Hematopoietic multipotent progenitor cell treated with erythropoietin and hydrocortisone succinate and interleukin-3 and kit ligand, for 8 days (in vitro differentiated cells): ENCODE data around the gene HIC2.
"Not testable (repeated sequence)": the region's sequence is repeated elsewhere in the genome, so short reads cannot be mapped to it uniquely, and the experiment has no call there.

Experiments
- DNase-seq: peaks from one replicate; pipeline ENCODE4 v3.0.0-alpha.2; 2015

HIC2 gene

GRCh38 chr22:21435998-21436810 lies 19.0 kb downstream of the HIC2 start:
- DNase-seq: not testable (repeated sequence)

DNA sequence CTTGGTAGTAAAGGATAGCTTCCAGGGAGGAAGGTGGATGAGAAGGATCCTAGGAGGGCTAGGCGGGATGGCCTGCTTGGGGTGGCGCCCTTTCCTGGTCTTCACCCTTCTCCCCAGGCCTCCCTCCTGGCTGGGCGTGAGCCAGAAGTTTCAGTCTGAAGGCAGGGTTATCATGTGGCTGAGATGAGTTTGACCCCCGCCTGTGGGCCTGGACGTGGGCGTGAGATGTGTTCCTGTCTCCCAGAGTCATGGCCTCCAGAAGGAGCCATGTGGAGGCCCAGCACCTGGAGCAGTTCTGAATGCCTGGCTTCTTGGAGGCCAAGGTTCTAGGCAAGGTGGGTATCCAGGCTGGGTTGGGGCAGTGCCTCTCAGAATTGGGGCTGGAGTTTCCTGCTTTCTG lies 20.8 kb downstream of the HIC2 start:
- not testable (repeated sequence) for DNase-seq

- DNase-seq: not testable (repeated sequence)
These were observed 23.0 kb downstream of the HIC2 start for GRCh38 chr22:21440018-21440636.

DNA sequence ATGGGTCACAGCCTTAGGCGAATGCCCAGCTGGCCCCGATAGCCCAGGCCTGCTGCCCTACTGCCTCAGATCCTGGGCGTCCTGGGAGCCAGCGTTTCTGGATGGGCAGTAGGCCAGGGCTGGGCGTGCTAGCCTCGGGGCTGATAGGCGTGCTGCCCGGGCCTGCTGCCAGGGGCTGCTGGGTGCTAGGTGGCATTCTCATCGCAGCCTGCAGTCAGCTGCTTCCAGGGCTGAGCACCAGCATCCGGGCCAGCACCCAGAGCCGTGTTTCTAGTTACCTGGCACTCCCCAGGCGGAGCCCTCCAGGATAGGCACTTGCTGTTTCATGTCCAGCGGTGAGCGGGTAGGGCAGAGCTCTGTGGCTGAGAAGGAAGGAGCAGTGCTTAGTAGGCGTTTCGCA lies 23.5 kb downstream of the HIC2 start:
- DNase-seq: not testable (repeated sequence)

DNA sequence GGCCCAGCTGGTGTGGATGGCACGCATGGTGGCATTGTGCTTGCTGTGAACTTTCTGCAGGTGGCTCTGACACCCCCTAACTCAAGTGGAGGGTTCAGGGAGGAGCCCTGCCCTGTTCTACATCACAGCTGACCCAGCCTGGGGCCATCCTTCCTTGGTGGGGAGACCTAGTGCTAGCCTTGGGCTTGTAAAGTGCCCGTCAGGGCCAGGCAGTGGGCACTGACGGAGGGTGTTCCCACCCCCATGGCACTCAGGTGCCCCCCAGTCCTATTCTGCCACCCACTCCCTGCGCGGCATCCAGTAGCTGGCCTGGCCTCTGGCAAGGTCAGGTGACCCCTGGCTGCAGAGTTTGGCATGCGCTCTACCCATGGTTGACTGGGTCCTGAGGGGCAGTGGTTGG lies 24.0 kb downstream of the HIC2 start:
- DNase-seq: not testable (repeated sequence)

DNA sequence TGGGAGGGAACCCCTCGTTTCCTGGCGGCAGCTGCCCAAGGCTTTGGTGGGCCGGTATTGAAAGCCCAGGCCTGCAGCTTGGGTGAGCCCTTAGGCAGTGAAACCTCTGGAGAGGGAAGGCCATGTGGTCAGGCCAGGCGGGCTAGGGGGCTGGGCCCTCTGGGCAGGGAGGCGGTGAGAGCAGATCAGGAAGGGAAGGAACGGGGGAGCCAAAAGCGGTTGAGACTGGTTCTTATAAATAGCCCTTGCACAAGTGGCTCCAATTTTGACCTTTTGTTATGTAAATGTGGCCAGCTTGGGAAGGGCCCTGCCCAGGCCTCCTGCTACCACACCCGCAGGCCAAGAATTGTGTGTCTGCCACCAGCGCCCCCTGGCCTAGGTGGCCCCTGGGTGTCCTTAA lies 25.0 kb downstream of the HIC2 start:
- DNase-seq: not testable (repeated sequence)

DNA sequence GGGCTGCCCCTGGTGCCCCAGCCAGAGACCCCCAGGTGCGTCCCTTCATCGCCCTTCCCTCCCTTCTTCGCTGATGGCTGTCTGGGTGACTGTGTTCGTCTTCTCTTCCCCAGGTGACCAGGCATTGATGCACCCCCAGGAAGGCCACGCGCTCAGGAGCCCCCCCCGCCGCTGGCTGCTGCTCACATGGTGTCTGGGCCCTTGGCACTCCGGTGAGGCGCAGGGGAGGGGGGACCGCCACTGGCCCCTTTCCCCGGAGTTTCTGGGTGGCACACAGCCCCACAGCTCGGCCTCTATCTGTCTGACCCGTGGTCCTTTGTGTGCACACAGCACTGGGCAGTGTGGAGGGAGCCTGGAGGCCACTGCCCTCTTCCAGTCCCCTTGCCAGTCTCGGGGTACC lies 25.5 kb downstream of the HIC2 start:
- not testable (repeated sequence) for DNase-seq

GRCh38 chr22:21443057-21443734 lies 26.0 kb downstream of the HIC2 start:
- no peak for DNase-seq

DNA sequence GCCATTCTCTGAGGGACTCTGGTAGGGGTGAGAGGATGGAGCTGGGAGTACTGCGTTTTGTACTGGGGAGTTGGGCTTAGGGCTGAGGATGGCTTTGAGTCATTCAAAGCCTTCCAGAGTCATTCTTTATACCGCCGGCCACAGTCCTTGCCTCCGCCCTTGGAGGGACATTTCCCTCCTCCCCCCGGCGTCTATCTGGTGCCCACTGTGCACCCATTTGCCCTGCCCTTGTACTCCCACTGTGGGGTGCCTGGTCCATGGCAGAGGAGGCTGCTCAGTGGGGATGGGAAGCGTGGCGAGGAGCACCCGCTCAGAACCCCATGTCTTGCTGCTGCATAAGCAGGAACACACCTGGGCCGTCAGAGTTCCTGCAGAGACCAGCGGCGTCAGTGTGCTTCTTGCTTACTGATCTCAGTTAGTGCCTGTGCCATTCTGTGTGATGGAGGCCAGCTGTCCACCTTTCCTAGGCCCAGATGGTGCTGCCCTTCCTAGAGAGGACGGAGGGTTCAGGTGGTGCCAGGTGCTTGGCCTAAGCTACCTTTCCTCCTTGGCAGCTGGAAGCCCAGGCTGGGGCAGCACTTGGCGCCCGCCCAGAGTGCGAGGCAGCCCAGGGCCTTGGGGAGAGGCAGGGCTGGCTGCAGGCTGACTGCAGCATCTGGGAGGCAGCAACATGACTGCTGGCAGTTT lies 26.7 kb downstream of the HIC2 start:
- no peak for DNase-seq

- no peak for DNase-seq
These were observed 27.7 kb downstream of the HIC2 start for GRCh38 chr22:21444701-21445436.

GRCh38 chr22:21445437-21446127 lies 28.4 kb downstream of the HIC2 start:
- DNase-seq: no peak

DNA sequence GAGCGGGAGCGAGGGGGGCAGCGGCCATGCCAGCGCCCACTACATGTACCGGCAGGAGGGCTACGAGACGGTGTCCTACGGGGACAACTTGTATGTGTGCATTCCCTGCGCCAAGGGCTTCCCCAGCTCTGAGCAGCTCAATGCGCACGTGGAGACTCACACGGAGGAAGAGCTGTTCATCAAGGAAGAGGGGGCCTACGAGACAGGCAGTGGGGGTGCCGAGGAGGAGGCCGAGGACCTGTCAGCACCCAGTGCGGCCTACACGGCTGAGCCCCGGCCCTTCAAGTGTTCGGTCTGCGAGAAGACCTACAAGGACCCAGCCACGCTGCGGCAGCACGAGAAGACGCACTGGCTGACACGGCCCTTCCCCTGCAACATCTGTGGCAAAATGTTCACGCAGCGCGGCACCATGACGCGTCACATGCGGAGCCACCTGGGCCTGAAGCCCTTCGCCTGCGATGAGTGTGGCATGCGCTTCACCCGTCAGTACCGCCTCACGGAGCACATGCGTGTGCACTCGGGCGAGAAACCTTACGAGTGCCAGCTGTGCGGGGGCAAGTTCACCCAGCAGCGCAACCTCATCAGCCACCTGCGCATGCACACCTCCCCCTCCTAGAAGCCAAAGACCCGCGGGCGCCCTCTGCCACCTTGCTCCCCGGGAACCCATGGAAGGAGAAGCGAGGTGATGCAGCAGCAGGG lies 29.1 kb downstream of the HIC2 start:
- DNase-seq: no peak

GRCh38 chr22:21446827-21447690 lies 29.9 kb downstream of the HIC2 start:
- no peak for DNase-seq

DNA sequence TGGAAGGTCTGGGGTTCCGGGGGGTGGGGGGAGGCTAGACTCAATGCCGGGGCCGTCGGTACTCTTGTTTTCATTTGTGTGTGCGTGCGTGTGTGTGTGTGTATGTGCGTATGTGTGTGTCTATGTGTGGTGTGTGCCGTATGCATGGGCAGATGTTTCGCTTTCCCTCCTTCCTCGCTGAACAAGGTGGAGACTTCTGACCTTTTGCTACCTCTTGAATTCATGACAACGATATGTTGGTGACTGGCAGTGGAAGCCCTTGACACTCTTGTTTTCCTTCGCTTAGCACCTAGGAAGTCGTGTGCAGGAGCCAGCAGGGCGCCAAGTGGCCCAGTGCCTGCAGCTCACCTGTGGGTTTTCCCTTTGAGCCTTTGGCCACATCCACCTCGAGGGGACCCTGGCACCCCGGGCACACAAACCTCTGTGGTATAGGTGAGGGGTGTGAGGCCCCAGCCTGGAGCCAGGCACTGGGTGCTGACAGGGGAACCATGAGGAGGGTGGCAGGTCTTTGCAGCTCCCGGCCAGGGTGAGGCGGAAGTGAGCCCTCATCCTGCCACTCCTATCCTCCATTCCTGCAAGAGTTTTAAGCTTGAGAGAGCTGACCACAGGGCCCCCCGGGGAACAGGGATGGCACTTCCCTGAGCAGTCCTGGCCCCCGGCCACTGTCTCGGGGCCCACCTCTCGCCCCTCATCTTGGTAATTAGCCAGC lies 30.7 kb downstream of the HIC2 start:
- no peak for DNase-seq

GRCh38 chr22:21448627-21449416 lies 31.7 kb downstream of the HIC2 start:
- DNase-seq: no peak

GRCh38 chr22:21449531-21450319 lies 32.6 kb downstream of the HIC2 start:
- no peak for DNase-seq

- no peak for DNase-seq
These were observed 33.2 kb downstream of the HIC2 start for GRCh38 chr22:21450320-21450831.
